HG03108 (cell line): ENCODE measurements around the gene SHC4.

ENCODE experiments used
- ATAC-seq: cut with Tn5 transposase; IDR thresholded peaks from one replicate; pipeline ENCODE4 v1.9.1; 2021; ENCODE audit warnings: moderate library complexity; ENCODE audit not compliant: unreplicated experiment

The SHC4 gene, protein sequence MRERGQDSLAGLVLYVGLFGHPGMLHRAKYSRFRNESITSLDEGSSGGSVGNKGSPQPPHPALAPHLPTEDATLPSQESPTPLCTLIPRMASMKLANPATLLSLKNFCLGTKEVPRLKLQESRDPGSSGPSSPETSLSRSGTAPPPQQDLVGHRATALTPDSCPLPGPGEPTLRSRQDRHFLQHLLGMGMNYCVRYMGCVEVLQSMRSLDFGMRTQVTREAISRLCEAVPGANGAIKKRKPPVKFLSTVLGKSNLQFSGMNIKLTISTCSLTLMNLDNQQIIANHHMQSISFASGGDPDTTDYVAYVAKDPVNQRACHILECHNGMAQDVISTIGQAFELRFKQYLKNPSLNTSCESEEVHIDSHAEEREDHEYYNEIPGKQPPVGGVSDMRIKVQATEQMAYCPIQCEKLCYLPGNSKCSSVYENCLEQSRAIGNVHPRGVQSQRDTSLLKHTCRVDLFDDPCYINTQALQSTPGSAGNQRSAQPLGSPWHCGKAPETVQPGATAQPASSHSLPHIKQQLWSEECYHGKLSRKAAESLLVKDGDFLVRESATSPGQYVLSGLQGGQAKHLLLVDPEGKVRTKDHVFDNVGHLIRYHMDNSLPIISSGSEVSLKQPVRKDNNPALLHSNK

DNA sequence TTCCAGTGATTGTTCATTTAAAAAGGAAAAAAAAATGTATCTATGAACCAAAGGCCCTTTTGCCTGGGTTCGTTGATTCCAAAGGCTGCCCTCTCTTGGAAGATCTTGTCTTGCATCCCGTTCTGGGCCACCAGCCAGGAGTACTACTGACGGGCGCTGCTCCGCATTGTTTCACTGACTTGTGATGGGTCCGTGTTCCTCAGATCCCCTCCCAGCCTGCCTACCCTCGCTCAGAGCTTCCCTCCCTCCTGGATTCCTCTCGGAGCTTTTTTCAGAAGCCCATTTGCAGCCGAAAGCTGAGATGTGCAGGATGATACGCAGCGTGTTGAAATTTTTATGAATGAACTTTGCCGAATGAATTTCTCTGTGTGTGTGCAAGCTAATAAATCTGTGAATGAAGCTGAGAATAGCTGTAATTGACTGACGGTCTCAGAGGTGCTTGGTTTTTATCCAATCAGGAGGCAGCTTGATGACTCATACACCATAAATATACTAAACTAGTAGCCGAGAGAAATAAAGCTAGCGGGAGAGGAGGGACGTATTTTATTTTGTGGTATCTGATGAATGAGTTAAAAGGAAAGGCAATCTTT, at the start of gene SHC4:
Gene SHC4, minus strand, starts transcription at position 396 of the 590 bp plus-strand sequence. CDS start 904 bp downstream, outside the sequence.
- no peak for ATAC-seq

DNA sequence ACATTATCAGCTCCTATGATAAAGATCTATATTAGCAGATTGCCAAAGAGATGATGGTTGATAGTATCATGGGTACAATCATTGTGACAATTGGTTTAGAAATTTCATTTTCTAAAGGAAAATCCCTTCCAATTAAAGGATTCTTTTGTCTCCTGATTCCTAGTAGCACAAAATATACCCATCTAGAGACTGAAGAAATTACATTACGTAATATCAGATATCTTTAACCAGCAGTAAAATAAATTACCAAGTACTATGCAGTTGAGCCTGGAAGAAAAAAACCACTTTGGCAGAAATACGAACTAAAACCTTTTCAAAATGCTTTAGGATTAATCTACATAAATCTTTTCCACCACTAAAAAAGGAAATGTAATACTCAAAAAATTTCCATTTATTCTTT, 35.6 kb upstream of the SHC4 start:
- ATAC-seq: no peak

DNA sequence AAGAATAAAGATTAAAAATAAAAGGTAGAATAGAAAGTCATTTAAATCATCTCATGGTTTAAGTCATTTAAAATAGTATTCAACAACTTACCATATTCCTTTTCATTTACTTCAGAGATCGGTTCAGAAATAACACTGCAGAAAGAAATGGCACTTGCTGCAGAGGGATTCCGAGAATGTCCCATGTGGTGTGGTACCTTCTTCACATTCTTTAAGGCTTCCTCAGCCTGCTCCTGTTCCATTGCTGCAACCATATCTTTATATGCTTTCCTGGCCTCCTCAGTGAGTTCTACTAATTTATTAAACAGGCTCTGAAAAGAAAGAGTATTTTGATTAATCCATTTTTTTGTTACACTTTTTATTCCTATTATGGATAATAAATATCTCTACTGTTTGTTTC, 32.6 kb upstream of the SHC4 start:
- no peak for ATAC-seq

DNA sequence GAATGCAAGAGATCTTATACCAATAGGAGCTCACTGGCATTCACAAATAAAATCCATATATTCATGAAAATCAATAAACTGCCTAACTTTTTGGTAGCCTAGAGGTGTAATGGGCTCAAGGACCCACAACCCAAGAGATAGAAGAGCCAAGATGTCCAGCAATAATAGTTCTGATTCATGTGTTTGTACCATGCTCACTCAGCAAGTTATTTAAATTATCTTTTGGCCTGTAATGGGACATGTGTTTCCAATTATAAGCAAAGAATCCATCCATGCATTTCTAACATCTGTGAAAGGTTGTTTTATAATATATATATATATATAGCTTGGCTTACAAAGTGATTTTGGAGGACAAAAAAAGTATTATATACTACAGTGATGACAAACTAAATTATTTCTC, 29.7 kb upstream of the SHC4 start:
- ATAC-seq: no peak

DNA sequence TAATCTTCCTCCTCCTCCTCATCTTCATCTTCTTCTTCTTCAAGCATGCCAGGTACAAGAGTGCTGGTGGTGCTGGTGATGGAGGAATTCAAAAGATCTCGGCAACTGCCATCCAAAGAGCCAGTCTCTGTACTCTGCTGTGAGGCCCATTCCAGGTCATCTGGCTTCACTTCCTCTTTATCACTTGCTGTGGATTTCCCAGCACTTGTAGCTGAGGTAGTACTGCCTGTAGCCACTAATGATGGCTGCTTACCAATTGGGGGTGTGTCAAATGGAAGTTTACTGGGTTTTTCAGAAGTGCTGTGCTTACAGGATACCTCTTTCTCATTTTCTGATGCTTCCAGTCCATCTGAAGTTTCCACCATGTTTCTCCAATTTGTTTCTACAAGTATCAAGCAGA, 28.8 kb upstream of the SHC4 start:
- peak; percentile 69 for ATAC-seq

DNA sequence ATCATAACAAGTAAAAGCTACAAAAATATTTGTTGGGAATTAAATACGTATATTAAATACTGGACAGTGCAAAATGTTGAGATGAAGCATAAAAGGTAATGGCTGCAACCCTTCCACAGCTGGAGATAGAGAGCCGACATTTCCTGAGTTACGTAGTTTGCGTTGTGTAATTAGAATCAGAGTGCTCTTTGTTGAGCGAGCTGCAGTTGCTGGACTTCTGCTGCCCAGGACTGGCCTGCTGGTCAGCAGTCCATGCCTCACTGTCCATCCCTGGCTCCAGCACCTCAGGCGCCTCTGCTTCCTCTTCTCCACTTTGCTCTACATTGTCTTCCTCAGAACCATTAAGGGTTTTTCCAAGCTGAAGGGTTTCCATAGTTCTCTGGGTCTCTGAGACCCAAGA, 28.4 kb upstream of the SHC4 start:
- no peak for ATAC-seq

DNA sequence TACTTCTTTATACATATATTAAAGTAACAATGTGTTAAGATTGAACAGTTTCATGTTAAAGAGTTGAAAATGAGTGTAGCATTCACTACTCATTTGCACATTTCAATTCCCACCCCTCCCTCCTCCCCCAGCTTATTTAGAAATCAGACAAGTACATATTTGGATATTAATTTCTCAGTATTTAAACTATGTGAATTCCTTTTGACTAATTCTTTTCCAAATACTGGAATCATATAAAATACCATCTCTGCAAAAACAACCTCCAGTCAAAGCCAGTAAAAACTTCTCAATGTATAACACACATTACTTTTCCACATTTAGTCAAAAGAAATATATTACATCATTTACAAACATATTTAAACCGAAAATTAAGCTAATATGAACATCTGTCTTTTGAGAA, 25.5 kb upstream of the SHC4 start:
- ATAC-seq: no peak

DNA sequence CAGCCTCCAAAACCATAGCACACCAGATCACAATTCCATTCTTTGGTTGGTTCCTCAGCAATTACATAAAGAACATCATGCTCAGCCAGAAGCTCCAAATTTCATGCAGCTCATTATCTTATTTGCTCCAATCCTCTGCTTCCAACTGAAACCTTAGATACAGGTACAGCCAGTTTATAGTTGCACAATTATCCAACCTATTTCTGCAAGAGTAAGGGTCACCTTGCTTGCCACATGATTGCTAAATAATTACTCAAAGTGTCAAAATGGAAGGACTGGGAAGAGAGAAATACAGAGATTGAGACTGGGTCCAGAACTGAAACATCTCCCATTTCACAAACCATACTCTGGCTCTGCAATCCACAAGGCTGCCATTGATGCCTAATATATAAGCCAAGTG, 23.4 kb upstream of the SHC4 start:
- no peak for ATAC-seq

DNA sequence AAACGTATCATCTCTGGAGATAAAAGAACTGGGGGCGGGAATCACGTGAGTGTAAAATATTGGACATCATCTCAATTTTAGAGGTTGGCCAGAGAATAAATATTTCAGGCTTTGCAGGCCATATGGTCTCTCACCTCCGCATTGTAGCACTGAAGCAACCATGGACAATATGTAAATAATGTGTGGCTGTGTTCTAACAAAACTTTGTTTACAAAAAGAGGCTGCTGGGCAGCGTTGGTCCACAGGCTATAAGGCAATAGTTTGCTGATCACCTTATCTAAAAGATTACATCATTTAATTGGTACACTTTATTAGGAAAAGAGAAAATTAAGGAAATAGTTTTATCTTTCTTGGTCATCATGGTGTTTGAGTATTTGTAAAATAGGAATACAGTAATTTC, 22.5 kb upstream of the SHC4 start:
- ATAC-seq: no peak

DNA sequence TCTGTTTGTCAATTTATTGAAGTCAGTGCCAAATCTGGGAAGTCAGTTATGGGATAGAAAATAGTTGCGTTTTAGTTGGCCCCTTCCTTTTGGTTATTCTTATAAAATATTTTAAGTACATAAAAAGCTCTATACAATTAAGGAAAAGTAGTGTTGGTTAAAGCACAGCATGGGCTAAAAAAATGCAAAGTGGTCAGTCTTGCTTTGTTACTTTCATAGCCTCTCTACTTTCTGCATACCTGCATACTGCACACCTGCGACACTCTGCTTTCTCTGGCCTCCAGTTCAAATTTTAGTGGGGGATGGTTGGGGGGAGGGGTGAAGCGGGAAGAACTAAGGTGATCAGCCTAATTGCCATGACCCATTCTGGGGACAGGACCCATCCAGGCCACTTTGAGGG, 21.8 kb upstream of the SHC4 start:
- ATAC-seq: no peak

DNA sequence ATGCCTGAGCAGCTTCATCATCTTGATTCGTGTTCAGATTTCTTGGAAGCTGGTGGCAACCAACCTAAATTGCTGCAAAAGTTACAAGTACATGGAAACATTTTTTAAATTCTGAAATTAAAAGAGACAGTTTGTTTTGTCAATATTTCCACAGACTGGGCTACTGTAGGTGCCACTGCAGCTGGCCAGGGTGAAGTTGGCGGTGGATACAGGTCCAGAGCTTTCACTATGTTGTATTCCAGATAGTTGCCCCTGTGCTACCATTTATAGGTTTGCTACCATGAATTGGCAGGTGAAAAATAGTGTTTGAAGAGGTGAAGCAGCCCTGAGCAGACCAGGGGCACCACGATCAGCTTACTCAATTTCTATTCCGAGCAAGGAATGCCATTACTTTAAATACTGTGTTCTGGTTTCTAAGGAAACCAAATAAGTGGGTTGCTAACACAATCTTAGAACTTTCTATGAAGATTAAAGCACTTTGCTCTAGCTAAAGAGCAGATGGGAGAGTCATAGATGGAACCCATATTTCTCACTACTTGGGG, 21.2 kb upstream of the SHC4 start:
- no peak for ATAC-seq

DNA sequence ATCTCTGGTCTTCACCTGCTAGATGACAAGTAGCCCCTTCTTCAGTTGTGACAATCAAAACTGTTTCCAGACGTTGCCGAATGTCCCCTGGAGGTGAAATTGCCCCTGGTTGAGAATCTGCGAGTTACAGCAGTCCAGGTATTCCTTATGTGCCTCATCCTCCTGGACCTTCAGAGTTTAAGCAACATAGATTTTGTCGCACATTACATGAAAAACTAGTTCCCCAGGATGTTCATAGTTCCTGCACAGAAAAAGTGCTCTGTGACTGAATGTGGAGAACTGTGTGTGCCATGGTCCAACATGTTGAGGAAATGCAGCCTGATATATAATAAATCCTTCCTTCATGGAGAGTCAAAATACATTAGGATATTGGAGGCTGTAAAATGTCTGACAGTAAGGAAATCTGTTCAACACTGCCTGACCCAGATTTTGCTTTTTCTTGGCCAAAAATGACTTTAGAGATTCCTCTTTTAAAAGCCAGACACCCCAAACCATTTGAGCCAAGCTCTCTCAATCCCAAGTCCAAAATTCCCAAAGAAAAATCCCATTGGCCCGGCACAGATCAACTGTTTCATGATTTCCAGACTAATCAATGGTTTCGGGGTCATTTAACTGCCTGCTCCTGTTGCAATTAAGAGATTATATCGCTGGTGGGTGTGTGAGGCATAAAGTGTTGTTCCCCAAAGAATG, 20.4 kb upstream of the SHC4 start:
- ATAC-seq: no peak

DNA sequence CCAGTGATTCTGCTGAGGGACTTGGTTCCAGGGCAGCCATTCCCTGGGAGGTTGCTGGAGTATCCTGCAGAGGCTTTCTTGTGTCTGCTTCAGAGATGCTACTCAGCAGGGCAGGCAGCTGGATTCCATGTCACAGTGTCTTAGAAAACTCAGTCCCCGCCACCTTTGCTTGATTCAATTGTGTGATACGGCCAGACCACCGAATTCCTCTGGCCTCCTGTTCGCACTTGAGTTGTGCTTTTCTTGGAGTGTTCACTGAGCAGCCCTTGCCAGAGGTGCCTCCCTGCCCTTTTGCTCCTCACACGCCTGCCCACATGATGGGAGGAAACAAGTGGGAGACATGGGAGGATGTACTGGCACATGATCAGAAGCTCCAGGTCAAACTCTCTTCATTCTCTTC, 19.6 kb upstream of the SHC4 start:
- ATAC-seq: no peak

DNA sequence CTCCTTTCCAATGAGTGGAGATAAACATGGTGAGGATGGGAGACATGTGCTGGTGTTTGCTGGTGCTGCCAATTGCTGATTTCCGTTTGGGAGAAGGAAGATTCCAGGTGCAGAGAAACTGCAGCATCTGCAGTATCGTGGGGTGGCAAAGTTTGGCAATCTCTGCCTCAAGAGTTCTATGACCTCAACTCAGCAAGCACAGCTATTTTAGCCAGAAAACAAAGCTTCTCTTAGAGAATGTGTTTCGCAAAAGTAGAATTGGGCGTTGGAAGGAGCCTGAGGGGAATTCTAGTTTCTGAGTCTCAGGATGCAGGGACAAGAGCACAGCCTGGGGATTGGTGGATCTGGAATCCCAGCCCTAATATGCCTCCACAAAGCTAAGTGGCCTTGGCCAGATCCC, 18.2 kb upstream of the SHC4 start:
- no peak for ATAC-seq

DNA sequence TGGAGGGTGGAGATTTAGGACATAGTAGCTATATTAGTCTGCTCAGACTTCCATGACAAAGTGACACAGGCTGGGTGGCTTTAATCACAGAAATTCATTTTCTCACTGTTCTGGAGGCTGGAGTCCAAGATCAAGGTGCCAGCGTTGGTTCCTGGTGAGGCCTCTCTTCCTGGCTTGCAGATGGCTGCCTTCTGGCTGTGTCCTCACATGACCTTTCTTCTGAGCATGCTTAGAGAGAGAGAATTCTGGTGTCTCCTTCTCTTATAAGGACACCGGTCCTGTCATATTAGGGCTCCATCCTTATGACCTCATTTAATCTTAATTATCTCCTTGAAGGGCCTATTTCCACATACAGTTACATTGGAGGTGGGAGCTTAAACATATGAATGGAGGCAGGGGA, 14.9 kb upstream of the SHC4 start:
- ATAC-seq: no peak

DNA sequence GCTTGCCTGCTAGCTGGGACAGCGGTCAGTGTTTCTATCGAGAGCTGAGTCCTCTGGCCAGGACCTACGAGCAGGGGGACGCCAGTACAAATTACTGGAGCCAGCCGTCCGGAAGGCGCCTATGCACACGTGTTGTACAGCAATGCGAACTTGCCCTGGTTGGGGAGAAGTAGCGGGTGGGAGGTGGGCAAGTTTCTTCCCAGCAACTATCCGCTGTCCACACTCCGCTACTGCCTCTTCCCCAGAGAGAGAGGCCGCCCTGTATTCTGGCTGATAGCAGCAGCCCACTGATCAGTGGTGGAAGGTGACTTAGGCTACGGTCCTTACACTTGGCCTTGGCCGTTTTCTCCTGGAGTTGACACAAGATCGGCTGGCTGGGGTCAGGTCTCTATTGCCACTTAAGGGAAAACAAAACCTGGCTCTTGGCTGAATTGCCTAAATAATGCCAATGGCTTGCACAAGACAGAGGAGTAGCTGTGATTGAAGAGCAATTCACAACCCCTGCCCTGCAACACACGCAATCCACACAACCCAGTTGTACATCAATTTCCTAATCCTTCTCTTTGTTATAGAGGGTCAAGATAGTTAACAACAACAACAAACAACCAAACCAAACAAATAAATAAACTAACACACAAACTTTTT, 12.8 kb upstream of the SHC4 start:
- ATAC-seq: no peak

DNA sequence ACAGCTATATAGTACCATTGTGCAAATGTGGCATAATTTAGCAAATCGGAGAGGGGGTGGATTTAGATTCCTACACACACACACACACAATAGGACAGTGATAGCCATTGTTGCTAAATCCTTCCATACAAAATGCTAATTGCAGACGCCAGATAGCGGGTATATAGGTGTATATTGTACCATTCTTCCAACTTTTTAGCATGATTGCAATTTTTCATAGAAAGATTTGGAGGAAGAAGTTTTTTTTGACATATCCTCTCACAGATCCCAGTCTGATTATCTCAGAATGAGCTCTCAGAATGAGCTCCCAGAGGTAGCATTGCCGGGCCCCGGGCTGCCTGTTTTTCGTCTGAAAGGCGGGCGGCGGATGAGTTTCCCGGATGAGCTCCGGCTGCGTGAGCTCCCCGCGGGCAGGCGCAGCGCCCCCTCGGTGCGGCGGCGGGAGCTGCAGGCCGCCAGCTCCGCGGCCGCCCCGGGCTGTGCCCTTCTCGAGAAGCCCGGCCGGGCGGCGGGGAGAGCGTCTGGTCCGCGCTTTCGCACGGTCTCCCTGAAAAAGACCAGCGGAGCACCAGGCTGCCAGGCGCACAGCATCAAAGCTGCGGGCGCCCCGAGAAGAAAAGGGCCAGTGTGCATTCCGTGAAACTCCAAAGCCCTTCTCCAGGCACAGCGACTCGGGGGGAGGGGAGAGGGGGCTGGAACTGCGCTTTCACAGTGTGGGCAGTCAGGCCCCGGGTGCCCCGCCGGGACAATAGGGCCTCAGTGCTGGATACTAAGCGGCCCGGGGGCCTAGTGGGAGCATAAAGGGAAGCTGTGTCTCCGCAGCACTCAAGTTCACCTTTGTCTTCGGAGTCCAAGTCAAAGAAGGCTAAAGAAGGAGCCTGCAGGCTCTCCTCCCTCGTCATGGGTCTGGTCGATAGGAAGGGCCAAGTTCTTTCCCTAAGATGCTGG, 12.0 kb upstream of the SHC4 start:
- peak; percentile 94 for ATAC-seq

DNA sequence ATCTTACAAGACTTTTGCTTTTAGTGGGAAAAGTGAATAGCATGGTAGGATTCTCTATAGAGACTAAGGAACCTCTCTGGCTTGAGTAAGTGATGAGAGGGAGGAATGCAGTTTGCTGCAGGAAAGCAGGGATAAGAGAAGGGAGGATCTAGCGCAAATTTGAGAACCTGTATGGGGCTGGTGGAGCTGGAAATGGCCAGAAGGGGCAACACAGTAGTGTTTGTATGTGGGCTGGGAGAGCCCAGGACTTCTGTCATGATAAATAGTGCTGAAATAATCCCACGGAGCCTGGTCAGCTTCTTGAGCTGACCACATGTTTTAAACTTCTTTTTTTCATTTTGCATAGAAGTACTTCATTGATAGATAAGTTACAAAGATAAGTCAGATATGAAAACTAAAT, 11.2 kb upstream of the SHC4 start:
- ATAC-seq: no peak

DNA sequence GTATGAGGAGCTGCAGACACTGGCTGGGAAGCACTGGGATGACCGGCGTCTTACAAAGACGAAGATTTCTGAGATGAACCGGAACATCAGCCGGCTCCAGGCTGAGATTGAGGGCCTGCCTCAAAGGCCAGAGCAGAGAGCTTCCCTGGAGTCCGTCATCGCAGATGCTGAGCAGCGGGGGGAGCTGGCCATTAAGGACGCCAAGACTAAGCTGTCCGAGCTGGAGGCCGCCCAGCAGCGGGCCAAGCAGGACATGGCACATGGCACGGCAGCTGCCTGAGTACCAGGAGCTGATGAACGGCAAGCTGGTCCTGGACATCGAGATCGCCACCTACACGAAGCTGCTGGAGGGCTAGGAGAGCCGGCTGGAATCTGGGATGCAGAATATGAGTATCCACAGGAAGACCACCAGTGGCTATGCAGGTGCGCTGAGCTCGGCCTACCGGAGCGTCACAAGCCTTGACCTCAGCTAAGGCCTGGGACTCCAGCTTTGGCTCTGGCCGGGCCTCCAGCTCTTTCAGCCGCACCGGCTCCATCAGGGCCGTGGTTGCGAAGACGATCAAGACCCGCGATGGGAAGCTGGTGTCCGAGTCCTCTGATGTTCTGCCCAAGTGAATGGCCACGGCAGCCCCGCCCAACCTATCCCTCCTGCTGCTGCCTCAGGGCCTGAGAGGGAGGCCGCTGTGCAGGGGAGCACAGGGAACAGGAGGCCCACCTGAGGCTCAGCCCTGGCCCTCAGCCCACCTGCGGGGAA, 9.2 kb upstream of the SHC4 start:
- no peak for ATAC-seq
